Kidney (tissue), 14 donors: Measurements from ENCODE around the gene EOMES. TPM values are rescaled to one million over a fixed set of nuclear protein-coding genes. Genes with fewer than 3 reads are reported as not detected.

ENCODE experiments used
- DNase-seq, 5 donors: peaks; one replicate each; pipeline ENCODE4 v3.0.0-alpha.2; 2013 to 2020
- FAIRE-seq: peaks from 2 replicates; lab custom pipeline; 2012; peaks lifted over from hg19 to GRCh38; lab: Jason Lieb, UNC
- H3K27ac ChIP-seq, 2 donors: one replicate each; pipeline ENCODE4 v1.7.0; 2013; ENCODE audit warnings: low read depth in 2 of 2, low read length in 2 of 2, inconsistent platforms in 1 of 2
- H3K27me3 ChIP-seq: one replicate; pipeline ENCODE4 v1.7.1; 2013; ENCODE audit warnings: low read length, inconsistent platforms; ENCODE audit not compliant: control insufficient read depth, insufficient read depth
- H3K36me3 ChIP-seq, 3 donors: one replicate each; pipeline versions ENCODE4 v1.7.0 to v1.7.1; 2013; ENCODE audit warnings: low read length in 3 of 3, control low read depth in 1 of 3, inconsistent platforms in 1 of 3; ENCODE audit not compliant: insufficient read depth in 3 of 3, control insufficient read depth in 2 of 3
- H3K4me1 ChIP-seq, 3 donors: one replicate each; pipeline versions ENCODE4 v1.7.0 to v1.7.1; 2013; ENCODE audit warnings: low read length in 3 of 3, inconsistent platforms in 1 of 3, low read depth in 1 of 3; ENCODE audit not compliant: control insufficient read depth in 2 of 3, insufficient read depth in 2 of 3
- H3K4me3 ChIP-seq, 3 donors: one replicate each; pipeline versions ENCODE4 v1.7.0 to v1.8.1; 2013; ENCODE audit warnings: low read length in 3 of 3, control low read depth in 1 of 3, inconsistent platforms in 1 of 3
- H3K9ac ChIP-seq, 3 donors: one replicate each; pipeline versions ENCODE4 v1.7.0 to v1.7.1; 2013; ENCODE audit warnings: low read length in 3 of 3, control low read depth in 1 of 3, inconsistent platforms in 1 of 3
- H3K9me3 ChIP-seq, 3 donors: one replicate each; pipeline versions ENCODE4 v1.7.0 to v1.7.1; 2013; ENCODE audit warnings: low read length in 3 of 3, control low read depth in 1 of 3, inconsistent platforms in 1 of 3; ENCODE audit not compliant: control insufficient read depth in 2 of 3, insufficient read depth in 1 of 3
- intact Hi-C: fragments of 100-400 bp; cut with DNase I; formaldehyde crosslinking; loops from one replicate; pipeline ENCODE4 v1.11.1; 2022
- polyA plus RNA-seq: library from polyadenylated mRNA; stranded (reverse); fragments of 350-450 nt; fragmentation: Illumina TruSeq; extraction: RNeasy Lipid Tissue Mini Kit (QIAGEN cat#74804); gene quantifications from one replicate; pipeline ENCODE4 v1.2.3, GENCODE V29; 2014; ENCODE audit warnings: low read depth, low replicate concordance; ENCODE audit not compliant: insufficient read depth
- total RNA-seq: library from RNA; stranded (reverse); fragmentation: NEBNext Ultra II Directional; extraction: Animal tissue kit (Norgen Biotek cat#: 25700); gene quantifications from one replicate; pipeline ENCODE4 v1.2.1, GENCODE V29; 2021
- TF ChIP-seq, protein P1 (sequence below): IDR thresholded peaks from 3 replicates; pipeline ENCODE4 v1.5.1; 2012; ENCODE audit warnings: mild to moderate bottlenecking, moderate library complexity, borderline replicate concordance; ENCODE audit not compliant: insufficient read depth; ENCODE audit errors: extremely low read depth
- donor health status: control.
- donor health status: control.
- donor health status: control.
- donor health status: control.
- donor health status: control.
- donor health status: DM: yes; HTN: yes; CAD: no.
- donor health status: Normal renal cell carcinoma (clear cell type).

The EOMES gene
- total and polyA plus RNA-seq, 2 donors from 2014 or later, result 0.22 to 1.3 TPM

GRCh38 chr3:27716309-27716708 is 5.8 kb downstream of the EOMES start:
- Histone ChIP-seq H3K36me3 (no peaks in the 10 kb centered on the region), H3K27me3 (peaks cover 73% of the 10 kb centered on the region), H3K9me3 (no peaks in the 10 kb centered on the region), H3K4me1 (peaks cover 0 to 21% (median 6%) of the 10 kb centered on the region in 3 donors), H3K9ac (no peak overlapping the region), H3K27ac (no peak overlapping the region), H3K4me3 (no peak overlapping the region)
- DNase-seq (no peak), FAIRE-seq (no peak)
- intact Hi-C loops, result loop anchor here (10.0 kb wide), 1 partner anchor 608 kb away; no protein-coding TSS in a partner anchor
- TF ChIP-seq, protein P1, sequence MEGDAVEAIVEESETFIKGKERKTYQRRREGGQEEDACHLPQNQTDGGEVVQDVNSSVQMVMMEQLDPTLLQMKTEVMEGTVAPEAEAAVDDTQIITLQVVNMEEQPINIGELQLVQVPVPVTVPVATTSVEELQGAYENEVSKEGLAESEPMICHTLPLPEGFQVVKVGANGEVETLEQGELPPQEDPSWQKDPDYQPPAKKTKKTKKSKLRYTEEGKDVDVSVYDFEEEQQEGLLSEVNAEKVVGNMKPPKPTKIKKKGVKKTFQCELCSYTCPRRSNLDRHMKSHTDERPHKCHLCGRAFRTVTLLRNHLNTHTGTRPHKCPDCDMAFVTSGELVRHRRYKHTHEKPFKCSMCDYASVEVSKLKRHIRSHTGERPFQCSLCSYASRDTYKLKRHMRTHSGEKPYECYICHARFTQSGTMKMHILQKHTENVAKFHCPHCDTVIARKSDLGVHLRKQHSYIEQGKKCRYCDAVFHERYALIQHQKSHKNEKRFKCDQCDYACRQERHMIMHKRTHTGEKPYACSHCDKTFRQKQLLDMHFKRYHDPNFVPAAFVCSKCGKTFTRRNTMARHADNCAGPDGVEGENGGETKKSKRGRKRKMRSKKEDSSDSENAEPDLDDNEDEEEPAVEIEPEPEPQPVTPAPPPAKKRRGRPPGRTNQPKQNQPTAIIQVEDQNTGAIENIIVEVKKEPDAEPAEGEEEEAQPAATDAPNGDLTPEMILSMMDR, result no peak

DNA sequence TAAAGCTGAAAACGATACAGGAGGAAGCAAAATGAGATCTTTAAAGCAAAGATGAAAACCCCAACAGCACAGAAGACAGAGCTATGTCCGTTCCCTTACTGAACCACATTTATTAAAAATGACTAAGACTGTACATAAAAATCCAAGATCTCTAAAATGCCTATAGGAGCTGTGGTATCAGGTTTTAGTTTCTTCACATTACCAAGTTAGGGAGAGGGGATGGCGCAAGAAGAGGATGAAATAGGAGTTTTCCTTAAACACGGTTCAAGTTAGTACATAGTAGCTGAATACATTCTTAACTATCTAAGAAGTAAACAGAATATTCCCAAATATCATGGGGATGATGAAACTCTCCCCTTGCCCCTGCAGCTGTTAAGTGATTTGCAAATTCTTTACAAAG is 6.3 kb downstream of the EOMES start:
- intact Hi-C loops, result loop anchor here (10.0 kb wide), 1 partner anchor 609 kb away; no protein-coding TSS in a partner anchor
- Histone ChIP-seq H3K27me3 (peaks cover 69% of the 10 kb centered on the region), H3K9ac (no peak overlapping the region), H3K27ac (no peak overlapping the region), H3K4me3 (no peak overlapping the region), H3K36me3 (no peaks in the 10 kb centered on the region), H3K4me1 (peaks cover 0 to 17% (median 6%) of the 10 kb centered on the region in 3 donors), H3K9me3 (no peaks in the 10 kb centered on the region)
- TF ChIP-seq, protein P1, result no peak
- DNase-seq (no peak), FAIRE-seq (no peak)

- no peak overlapping the region for H3K4me3 ChIP-seq
- no peaks in the 10 kb centered on the region for H3K36me3 ChIP-seq
- peaks cover 64% of the 10 kb centered on the region for H3K27me3 ChIP-seq
- no peak overlapping the region for H3K27ac ChIP-seq
- H3K9ac ChIP-seq, result no peak overlapping the region
- H3K4me1 ChIP-seq, result peaks cover 0 to 16% (median 6%) of the 10 kb centered on the region in 3 donors
- DNase-seq (no peak), FAIRE-seq (no peak)
- intact Hi-C loops, result loop anchor here (10.0 kb wide), 1 partner anchor 609 kb away; no protein-coding TSS in a partner anchor
- no peaks in the 10 kb centered on the region for H3K9me3 ChIP-seq
- TF ChIP-seq, protein P1, result no peak
Measured at GRCh38 chr3:27715454-27715806, 6.7 kb downstream of the EOMES start.
